HG02840 (cell line): ENCODE results near the gene FAM43A.
A peak's percentile ranks its signal among the peaks of the same experiment; 100 is the strongest.

Experiments used
- ATAC-seq: cut with Tn5 transposase; IDR thresholded peaks from one replicate; pipeline ENCODE4 v1.9.1; 2021; ENCODE audit warnings: mild to moderate bottlenecking, moderate library complexity, moderate number of reproducible peaks; ENCODE audit not compliant: unreplicated experiment, low FRiP score

The FAM43A gene

GRCh38 chr3:194675081-194675640, 10.5 kb upstream of the FAM43A start:
- ATAC-seq: no peak

- no peak for ATAC-seq
Measured at GRCh38 chr3:194675680-194676079, 10.0 kb upstream of the FAM43A start.

GRCh38 chr3:194676471-194676870, 9.2 kb upstream of the FAM43A start:
- no peak for ATAC-seq

- no peak for ATAC-seq
Measured at GRCh38 chr3:194680888-194681615, 4.6 kb upstream of the FAM43A start.

- no peak for ATAC-seq
Measured at GRCh38 chr3:194682189-194682693, 3.4 kb upstream of the FAM43A start.

- no peak for ATAC-seq
Measured at GRCh38 chr3:194682694-194683310, 2.9 kb upstream of the FAM43A start.

GRCh38 chr3:194683380-194683779, 2.3 kb upstream of the FAM43A start:
- no peak for ATAC-seq

GRCh38 chr3:194685065-194685717, 492 bp upstream of the FAM43A start:
- no peak for ATAC-seq

- ATAC-seq: no peak
Measured at GRCh38 chr3:194686414-194686815, 732 bp downstream of the FAM43A start.

- ATAC-seq: peak; percentile 7
Measured at GRCh38 chr3:194686816-194687637, 1.3 kb downstream of the FAM43A start.

- ATAC-seq: peak; percentile 31
Measured at GRCh38 chr3:194687638-194688199, 2.0 kb downstream of the FAM43A start.

GRCh38 chr3:194688200-194688740, 2.6 kb downstream of the FAM43A start:
- peak; percentile 25 for ATAC-seq

- ATAC-seq: no peak
Measured at GRCh38 chr3:194688946-194689345, 3.3 kb downstream of the FAM43A start.

GRCh38 chr3:194689493-194689944, 3.8 kb downstream of the FAM43A start:
- ATAC-seq: no peak

- no peak for ATAC-seq
Measured at GRCh38 chr3:194690501-194691372, 5.1 kb downstream of the FAM43A start.

- peak; percentile 65 for ATAC-seq
Measured at GRCh38 chr3:194691481-194692283, 6.0 kb downstream of the FAM43A start.

- ATAC-seq: no peak
Measured at GRCh38 chr3:194696702-194697101, 11.0 kb downstream of the FAM43A start.

- no peak for ATAC-seq
Measured at GRCh38 chr3:194702545-194702944, 16.9 kb downstream of the FAM43A start.
